Activated T-cell treated with anti-CD3 and anti-CD28 coated beads for 1 hour (primary cell): ENCODE measurements around the gene RCSD1.

Source experiments
- DNase-seq: peaks from one replicate; pipeline ENCODE4 v3.0.0-alpha.2; 2020; ENCODE audit warnings: low read depth

Gene RCSD1

DNA sequence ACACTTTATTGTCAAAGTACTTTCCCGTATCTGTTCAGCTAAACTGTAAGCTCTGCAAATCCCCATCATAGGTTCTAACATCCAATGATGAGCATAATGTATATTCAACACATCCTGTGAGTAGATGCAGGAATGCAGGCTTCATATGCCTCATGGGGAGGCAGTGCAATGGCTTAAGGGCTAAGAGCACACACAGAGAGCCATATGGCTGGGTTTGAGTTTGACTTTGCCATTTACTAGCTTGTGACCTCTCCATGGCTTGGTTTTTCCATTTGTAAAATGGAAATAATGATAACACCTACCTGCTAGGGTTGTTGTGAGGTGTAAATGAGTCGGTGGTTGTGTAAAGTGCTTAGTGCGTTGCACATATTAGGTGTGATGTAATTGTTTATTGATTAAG lies 13.4 kb downstream of the RCSD1 start:
- DNase-seq = no peak

GRCh38 chr1:167644551-167644950 lies 14.5 kb downstream of the RCSD1 start:
- DNase-seq = no peak

DNA sequence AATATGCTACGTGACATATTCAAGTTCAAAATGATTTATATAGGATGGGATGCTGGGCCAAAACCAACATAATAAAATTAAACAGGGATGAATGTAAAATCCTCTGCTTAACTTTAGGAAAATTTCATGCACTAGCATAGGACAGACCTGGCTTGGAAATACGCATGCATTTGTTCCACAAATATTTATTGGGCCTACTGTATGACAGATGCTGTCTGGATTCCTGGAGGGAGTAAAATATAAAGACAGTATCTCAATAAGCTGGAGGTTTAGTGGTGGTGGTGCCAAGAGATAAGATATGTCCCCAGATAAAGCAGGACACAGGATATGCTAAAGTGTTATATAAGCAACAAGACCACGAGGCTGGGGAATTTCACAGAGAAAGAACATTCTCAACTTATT lies 15.1 kb downstream of the RCSD1 start:
- no peak for DNase-seq

GRCh38 chr1:167645625-167646414 lies 15.8 kb downstream of the RCSD1 start:
- DNase-seq = no peak

GRCh38 chr1:167648252-167648849 lies 18.3 kb downstream of the RCSD1 start:
- DNase-seq = no peak

DNA sequence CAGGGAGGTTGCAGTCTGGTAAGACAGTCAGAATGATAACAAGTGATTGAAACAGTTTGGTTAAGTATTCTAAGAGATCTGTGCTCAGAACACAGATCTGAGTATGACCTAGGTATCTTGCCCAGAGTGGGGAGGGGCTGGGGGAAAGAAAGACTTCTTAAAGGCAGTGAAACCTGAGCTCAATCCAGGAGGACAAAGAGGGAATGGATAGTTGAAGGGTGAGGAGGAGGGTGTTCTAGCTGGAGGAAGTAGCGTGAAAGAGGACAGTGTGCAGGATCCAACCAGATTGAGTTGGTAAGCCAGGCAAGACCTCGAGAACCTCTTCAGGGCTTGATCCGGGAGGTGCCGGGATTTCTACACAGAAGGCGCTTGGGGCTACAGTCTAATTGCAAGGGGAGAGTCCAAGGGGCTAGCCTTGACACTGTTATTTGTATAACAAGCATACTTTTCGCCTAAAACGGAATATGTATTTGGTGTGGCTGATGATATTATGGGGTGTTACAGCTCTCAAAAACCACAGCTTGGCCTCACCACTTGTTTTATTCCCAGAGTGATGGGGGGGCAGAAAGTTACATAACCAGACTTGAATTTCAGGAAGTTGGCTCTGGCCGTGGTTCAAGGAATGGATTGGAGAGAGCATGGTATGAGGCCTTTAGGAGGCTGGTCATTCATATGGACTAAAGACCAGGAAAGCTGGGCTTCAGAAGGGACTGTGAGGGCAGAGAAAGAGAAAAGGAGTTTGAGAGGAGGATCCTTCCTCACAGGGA lies 19.1 kb downstream of the RCSD1 start:
- no peak for DNase-seq

GRCh38 chr1:167650269-167651160 lies 20.5 kb downstream of the RCSD1 start:
- DNase-seq = no peak

DNA sequence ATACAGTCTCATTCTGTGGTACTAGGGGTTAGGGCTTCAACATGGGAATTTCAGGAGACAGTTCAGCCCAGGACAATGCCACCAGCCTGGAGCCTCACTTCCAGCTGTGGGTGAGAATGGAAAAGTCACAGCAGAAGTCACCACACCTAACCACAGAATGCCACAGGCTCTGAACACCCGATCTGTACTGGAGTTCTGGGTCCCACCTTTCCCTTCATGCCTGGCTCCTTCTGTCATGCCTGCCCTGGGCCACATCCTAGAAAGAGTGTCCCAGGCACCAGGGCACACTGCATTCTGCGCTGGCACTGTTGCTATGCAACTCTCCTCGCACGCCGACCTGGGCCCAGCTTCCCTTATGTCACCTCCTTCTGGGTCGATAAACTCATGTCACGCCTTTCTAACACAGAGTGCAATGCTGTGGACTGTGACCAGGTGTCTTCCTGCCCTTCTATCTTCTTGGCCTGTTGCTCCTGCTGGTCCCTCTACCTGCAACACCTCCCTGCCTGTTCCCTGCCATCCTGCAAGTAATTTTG lies 21.2 kb downstream of the RCSD1 start:
- no peak for DNase-seq

GRCh38 chr1:167654975-167655575 lies 25.0 kb downstream of the RCSD1 start:
- no peak for DNase-seq

- no peak for DNase-seq
Observed at GRCh38 chr1:167656657-167657056, 26.6 kb downstream of the RCSD1 start.

- no peak for DNase-seq
Observed at GRCh38 chr1:167658574-167659328, 28.7 kb downstream of the RCSD1 start.

DNA sequence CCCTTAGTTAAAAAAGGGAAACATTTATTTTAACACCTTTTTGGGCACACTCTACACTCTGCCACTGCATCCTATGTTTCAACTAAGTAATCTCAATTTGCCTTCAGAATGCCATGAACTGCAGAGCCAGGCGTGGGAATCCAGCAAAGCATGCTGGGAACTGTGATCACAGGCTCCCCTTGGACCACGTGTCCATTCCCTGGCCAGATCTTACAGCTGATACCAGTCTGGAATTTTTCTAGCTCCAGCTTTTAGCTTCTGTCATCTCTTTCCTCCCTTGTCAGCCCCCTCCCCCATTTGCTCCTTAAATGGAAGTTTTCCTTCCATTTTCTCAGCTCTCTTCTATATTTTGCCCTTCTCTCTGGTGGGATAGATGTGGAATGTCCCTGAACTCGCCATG lies 29.4 kb downstream of the RCSD1 start:
- no peak for DNase-seq

DNA sequence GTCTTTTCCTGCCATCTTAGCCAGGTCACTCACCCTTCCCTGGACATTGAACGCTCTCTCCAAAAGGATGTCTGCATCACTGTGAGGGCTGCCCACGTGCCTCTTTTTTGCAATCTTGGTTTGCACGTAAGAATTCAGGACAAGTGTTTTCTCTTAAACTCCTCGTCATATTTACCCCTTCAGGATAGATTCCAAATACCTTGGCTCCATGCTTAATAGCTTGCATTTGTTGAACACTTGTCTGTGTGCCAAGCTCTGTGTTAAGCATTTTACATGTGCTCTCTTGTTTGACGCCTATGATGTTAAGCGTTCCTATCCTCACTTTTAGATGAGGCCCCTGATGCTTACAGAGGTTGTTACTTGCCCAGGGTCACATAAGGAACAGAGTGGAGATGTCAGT lies 29.8 kb downstream of the RCSD1 start:
- no peak for DNase-seq

- DNase-seq = no peak
Observed at GRCh38 chr1:167661527-167662426, 31.7 kb downstream of the RCSD1 start.

DNA sequence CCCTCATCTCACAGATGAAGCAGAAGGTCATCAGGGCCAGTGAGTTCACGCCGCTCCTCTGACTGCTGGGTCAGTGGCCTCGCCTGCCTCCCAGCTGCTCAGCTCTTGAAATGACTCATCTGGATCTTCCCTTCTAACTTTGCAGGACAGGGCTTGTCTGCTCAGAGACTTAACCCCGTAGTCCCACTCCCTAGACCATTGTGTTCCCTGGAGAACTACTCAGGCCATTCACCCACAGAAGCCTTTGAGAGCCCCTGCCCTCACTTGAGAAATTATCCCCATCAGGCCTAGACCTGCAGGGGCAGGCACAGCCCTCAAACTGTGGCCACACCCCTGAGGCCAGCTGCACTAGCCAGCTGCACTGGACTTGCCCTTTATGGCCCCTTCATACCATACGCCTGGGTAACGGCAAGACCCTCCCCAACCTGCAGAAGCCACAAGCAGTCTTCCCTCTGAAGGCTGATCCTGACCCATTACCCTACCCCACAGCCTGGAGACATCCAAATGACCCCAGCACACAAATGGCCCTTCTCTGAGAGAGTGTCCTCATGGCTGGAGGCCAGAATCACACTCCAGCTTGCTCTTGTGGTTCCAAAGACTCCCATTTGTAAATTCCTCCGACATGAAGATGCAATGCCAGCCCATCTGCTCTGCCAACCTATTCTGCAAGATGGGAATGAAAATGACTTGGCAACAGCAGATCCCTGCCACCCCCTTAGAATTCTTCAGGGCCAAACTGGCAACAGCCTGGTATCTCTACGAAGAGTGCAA lies 33.2 kb downstream of the RCSD1 start:
- DNase-seq = no peak

DNA sequence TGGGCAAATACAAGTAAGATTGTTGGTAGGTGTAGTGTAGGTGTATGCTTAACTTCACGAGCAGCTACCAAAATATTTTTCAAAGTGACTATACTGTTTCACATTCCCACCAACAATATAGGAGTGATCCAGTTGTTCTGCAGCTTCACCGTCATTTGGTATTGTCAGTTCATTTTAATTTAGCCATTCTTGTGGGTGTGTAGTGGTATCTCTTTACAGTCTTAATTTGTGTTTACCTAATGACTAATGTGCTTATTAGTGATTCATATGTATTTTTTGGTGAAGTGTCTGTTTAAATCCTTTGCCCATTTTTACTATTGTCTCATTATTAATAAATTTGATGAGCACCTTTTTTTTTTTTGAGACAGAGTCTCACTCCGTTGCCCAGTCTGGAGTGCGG lies 35.4 kb downstream of the RCSD1 start:
- DNase-seq = no peak

GRCh38 chr1:167666416-167666815 lies 36.4 kb downstream of the RCSD1 start:
- DNase-seq = no peak

- no peak for DNase-seq
Observed at GRCh38 chr1:167667536-167667935, 37.5 kb downstream of the RCSD1 start.

DNA sequence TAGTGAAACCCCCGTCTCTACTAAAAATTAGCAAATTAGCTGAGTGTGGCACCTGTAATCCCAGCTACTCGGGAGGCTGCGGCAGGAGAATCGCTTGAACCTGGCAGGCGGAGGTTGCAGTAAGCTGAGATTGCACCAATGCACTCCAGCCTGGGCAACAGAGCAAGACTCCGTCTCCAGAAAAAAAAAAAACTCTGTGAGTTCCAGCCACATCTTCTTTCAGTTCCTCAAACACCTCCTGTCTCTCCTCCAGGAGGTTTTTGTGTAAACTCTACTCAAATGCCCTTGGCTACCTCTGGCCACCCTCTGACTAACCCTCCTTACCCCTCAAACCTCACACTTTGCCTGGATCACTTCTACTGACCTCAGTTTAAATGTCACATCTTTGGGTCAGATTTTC lies 38.1 kb downstream of the RCSD1 start:
- no peak for DNase-seq
